ENCODE measurements around the gene DPY19L3.
"Not testable (repeated sequence)": the region's sequence is repeated elsewhere in the genome, so short reads cannot be mapped to it uniquely, and the experiment has no call there.

Gene DPY19L3

GRCh38 chr19:32396046-32396652, 9.4 kb upstream of the DPY19L3 start:
- DNase-seq = no peak

- no peak for DNase-seq
Measured at GRCh38 chr19:32397671-32398101, 7.9 kb upstream of the DPY19L3 start.

- no peak for DNase-seq
Measured at GRCh38 chr19:32401992-32402391, 3.6 kb upstream of the DPY19L3 start.

- DNase-seq = no peak
Measured at GRCh38 chr19:32403291-32403995, 2.1 kb upstream of the DPY19L3 start.

GRCh38 chr19:32404213-32404932, 1.2 kb upstream of the DPY19L3 start:
- no peak for DNase-seq

DNA sequence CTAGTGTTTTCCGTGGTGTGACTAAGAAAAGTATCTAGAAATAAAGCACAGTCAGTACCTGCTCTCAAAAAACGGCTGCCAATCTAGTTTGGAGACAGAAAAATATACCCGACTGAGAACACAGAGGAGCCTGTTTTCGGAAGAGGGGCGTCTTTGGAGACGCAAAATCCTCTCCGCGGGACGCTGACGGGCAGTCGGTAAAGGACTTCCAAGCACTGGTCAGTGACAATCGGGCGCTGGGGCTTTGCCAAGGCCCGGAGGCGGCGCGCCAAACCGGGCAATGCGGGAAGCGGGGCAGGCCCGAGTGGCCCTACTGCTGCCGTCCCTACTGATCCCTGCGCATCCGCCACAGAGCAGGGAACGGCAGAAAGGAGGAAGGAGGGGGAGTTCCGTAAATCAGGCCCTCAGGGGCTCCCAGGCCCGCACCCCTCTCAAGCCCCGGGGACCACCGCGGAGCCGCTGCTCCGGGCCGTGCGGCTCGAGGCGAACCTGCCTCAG, 588 bp upstream of the DPY19L3 start:
- no peak for DNase-seq

- DNase-seq = no peak
Measured at GRCh38 chr19:32406161-32407003, 812 bp downstream of the DPY19L3 start.

- DNase-seq = no peak
Measured at GRCh38 chr19:32407004-32407992, 1.7 kb downstream of the DPY19L3 start.

- DNase-seq = no peak
Measured at GRCh38 chr19:32415246-32415645, 9.7 kb downstream of the DPY19L3 start.

DNA sequence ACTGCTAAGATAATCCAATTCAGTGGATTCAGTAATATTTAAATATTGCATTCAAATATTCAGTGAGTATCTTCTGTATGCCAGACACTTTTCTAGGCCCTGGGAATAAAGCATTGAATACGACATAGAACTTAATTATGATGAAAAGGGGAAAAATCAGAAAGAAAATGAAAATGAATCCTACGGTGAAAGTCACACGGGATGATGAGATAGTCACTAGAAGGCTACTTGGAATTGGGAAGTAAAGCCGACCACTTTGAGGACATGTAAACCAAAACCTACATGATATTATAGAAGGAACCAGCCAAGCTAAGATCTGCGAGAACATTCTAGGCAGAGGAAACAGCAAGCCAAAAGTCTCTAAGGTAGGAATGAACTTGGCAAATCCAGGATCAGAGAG, 10.1 kb downstream of the DPY19L3 start:
- DNase-seq = no peak

- no peak for DNase-seq
Measured at GRCh38 chr19:32416749-32417456, 11.3 kb downstream of the DPY19L3 start.

- no peak for DNase-seq
Measured at GRCh38 chr19:32418155-32418554, 12.6 kb downstream of the DPY19L3 start.

DNA sequence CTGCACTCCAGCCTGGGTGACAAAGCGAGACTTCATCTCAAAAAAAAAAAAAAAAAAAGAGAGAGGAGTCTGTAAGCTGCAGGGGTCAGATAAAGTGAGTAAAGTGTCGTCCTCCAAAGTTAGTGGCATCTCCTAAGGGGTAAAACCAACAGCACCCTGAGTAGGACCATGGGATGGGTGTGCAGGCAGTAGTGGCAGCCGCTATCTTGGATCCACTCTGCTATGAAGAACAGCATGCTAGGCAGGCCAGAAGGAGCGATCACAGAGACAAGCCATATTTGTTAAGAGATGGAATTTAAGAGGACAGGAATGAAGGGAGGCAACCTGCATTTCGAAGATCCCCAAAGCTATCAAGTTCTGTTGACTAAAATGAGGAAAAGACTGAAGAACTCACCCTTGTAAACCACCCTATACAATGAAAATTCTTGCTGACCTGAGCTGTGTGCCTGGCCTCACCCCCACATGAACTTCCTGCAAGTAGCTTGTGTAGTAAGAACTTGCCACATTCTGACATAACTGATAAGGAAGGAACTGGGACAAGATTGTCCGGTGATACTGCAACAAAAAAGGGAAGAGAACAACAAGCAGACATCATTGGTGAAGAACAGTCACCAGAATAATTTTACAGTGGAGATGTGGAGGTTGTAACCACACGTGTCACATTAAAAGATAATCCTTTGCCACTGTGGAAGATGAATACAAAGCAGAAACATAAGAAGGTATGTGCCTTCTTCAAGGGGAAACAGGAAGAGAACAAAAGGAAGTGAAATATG, 16.2 kb downstream of the DPY19L3 start:
- DNase-seq = peak; percentile 82

- DNase-seq = no peak
Measured at GRCh38 chr19:32422435-32422834, 16.9 kb downstream of the DPY19L3 start.

GRCh38 chr19:32423944-32424343, 18.4 kb downstream of the DPY19L3 start:
- not testable (repeated sequence) for DNase-seq

DNA sequence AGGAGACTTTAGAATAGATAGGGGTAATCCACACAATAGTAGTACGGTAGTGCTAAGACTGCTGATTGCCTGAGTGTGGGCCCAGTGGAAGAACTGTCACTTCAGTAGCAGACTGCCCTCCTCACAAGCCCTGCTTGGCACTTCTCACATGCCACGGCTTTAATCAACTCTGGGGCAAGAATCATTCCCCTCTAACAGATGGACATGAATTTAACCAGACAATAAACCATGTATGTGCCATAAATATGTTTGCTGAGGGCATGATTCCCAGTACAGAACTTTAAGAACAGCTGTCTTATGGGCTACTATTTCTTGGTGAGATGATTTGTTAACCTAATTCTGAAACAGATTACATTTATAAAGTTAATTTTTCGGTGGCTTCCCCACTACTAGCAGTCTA, 22.0 kb downstream of the DPY19L3 start:
- no peak for DNase-seq

- no peak for DNase-seq
Measured at GRCh38 chr19:32436692-32437091, 31.1 kb downstream of the DPY19L3 start.

DNA sequence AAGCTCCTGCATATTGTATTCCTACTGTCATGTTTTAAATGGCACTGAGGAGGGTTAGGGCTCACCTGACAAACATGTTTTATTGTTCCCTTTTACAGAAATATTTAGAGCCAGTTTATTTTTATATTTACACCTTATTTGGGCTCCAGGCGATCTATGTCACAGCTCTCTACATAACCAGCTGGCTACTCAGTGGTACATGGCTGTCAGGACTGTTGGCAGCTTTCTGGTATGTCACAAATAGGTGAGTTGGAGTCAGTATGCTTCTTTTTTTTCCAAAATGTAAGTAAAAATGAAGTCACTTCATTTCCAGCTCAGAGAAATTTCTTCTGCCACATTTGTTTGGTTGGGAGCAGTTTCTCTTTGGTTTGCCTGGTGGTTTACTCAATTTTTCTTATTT, 31.5 kb downstream of the DPY19L3 start:
- no peak for DNase-seq

DNA sequence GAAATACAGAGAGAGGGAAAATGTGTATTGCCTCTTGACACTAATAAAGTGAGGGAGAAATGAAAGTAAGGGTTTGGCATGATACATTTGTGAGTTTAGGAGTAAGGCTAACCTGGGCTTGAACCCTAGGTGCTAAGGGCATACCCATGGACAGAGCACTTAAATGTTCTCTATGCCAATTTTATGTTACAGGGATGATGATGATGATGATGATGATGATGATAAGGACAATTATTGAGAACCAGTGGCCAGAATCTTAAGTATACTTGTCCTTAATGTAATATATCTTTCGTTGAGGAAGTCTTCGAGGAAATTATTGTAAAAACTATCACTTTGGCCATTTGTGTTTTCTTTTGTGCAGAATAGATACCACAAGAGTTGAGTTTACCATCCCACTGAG, 33.2 kb downstream of the DPY19L3 start:
- DNase-seq = no peak

DNA sequence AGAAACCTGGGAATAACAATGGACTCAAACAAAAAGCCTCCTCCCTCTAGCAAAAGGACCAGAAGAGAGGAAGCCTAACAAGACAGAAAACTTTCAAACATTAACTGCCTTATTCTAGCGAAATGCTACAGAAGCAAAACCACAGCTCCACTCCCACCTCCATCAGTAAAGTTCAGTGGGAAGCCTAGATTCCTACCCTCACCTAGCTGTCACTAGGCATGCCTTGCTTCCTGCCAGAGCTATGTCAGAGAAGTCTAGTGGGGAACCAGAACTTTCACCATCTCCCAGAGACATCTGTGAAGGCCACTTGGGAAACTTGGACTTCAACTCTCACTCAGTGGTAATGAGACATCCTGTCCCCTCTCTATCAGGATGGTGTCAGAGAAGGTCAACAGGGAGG, 37.1 kb downstream of the DPY19L3 start:
- no peak for DNase-seq

Data from GDM1 (cell line).